ENCODE measurements around the gene PIK3C2G.
A peak's percentile ranks its signal among the peaks of the same experiment; 100 is the strongest.

The PIK3C2G gene

GRCh38 chr12:18320036-18320617 lies 58.8 kb downstream of the PIK3C2G start:
- Histone ChIP-seq H3K4me3 (ENCODE audit: low read length) (no peak overlapping the region), H2AK5ac (ENCODE audit: low read length) (no peak overlapping the region), H2BK5ac (ENCODE audit: low read length) (no peak overlapping the region), H3K56ac (ENCODE audit: low read length) (peak overlapping the region; percentile 34), H3K27ac (ENCODE audit: low read depth, low read length) (no peak overlapping the region), H3K36me3 (ENCODE audit: control insufficient read depth, insufficient read depth, low read length) (no peaks in the 10 kb centered on the region), H3K4me1 (ENCODE audit: control insufficient read depth, low read depth, low read length) (peaks cover 3% of the 10 kb centered on the region), H3K23ac (ENCODE audit: low read length) (no peak overlapping the region), H3K18ac (ENCODE audit: low read length) (no peak overlapping the region), H4K5ac (ENCODE audit: low read length) (no peak overlapping the region), H3K79me2 (ENCODE audit: control insufficient read depth, insufficient read depth, low read length) (no peaks in the 10 kb centered on the region), H2BK120ac (ENCODE audit: low read depth, low read length) (no peak overlapping the region), H2BK15ac (replicated peaks; ENCODE audit: low read depth) (no peak overlapping the region), H3K9ac (ENCODE audit: low read length) (no peak overlapping the region), H3K4me2 (ENCODE audit: low read length) (no peak overlapping the region), H3K27me3 (ENCODE audit: insufficient read depth, low read length, poor library complexity) (no peaks in the 10 kb centered on the region), H3K4ac (ENCODE audit: low read depth, low read length) (no peak overlapping the region), H4K8ac (ENCODE audit: low read depth, low read length) (no peak overlapping the region), H3K79me1 (ENCODE audit: low read length) (no peaks in the 10 kb centered on the region)
- peak; percentile 94 for DNase-seq
- WGBS (ENCODE audit: extremely low coverage, insufficient coverage, low lambda C conversion rate), result no CpG with 5 or more reads among the region's 6 CpGs

- H3K4me3 ChIP-seq (ENCODE audit: low read length), result no peak overlapping the region
- WGBS (ENCODE audit: extremely low coverage, insufficient coverage, low lambda C conversion rate), result no CpG with 5 or more reads among the region's 2 CpGs
- no peak overlapping the region for H3K4ac ChIP-seq (ENCODE audit: low read depth, low read length)
- H3K27me3 ChIP-seq (ENCODE audit: insufficient read depth, low read length, poor library complexity), result no peaks in the 10 kb centered on the region
- H2BK15ac ChIP-seq (replicated peaks; ENCODE audit: low read depth), result no peak overlapping the region
- no peak overlapping the region for H3K56ac ChIP-seq (ENCODE audit: low read length)
- no peak overlapping the region for H3K4me2 ChIP-seq (ENCODE audit: low read length)
- H3K18ac ChIP-seq (ENCODE audit: low read length), result no peak overlapping the region
- no peak overlapping the region for H4K8ac ChIP-seq (ENCODE audit: low read depth, low read length)
- H4K5ac ChIP-seq (ENCODE audit: low read length), result no peak overlapping the region
- H3K27ac ChIP-seq (ENCODE audit: low read depth, low read length), result no peak overlapping the region
- H3K9ac ChIP-seq (ENCODE audit: low read length), result no peak overlapping the region
- peaks cover 3% of the 10 kb centered on the region for H3K4me1 ChIP-seq (ENCODE audit: control insufficient read depth, low read depth, low read length)
- no peaks in the 10 kb centered on the region for H3K79me2 ChIP-seq (ENCODE audit: control insufficient read depth, insufficient read depth, low read length)
- no peak for DNase-seq
- no peak overlapping the region for H2BK120ac ChIP-seq (ENCODE audit: low read depth, low read length)
- H3K36me3 ChIP-seq (ENCODE audit: control insufficient read depth, insufficient read depth, low read length), result no peaks in the 10 kb centered on the region
- no peaks in the 10 kb centered on the region for H3K79me1 ChIP-seq (ENCODE audit: low read length)
- H2BK5ac ChIP-seq (ENCODE audit: low read length), result no peak overlapping the region
- H3K23ac ChIP-seq (ENCODE audit: low read length), result no peak overlapping the region
- no peak overlapping the region for H2AK5ac ChIP-seq (ENCODE audit: low read length)
Measured at GRCh38 chr12:18320976-18321375, 59.7 kb downstream of the PIK3C2G start.

GRCh38 chr12:18323159-18323558 lies 61.8 kb downstream of the PIK3C2G start:
- Histone ChIP-seq H4K8ac (ENCODE audit: low read depth, low read length) (no peak overlapping the region), H3K18ac (ENCODE audit: low read length) (no peak overlapping the region), H3K27me3 (ENCODE audit: insufficient read depth, low read length, poor library complexity) (no peaks in the 10 kb centered on the region), H3K4me1 (ENCODE audit: control insufficient read depth, low read depth, low read length) (peaks cover 3% of the 10 kb centered on the region), H3K4ac (ENCODE audit: low read depth, low read length) (no peak overlapping the region), H3K36me3 (ENCODE audit: control insufficient read depth, insufficient read depth, low read length) (no peaks in the 10 kb centered on the region), H3K23ac (ENCODE audit: low read length) (no peak overlapping the region), H3K56ac (ENCODE audit: low read length) (no peak overlapping the region), H3K9ac (ENCODE audit: low read length) (no peak overlapping the region), H3K79me1 (ENCODE audit: low read length) (no peaks in the 10 kb centered on the region), H3K4me3 (ENCODE audit: low read length) (no peak overlapping the region), H3K27ac (ENCODE audit: low read depth, low read length) (no peak overlapping the region), H3K4me2 (ENCODE audit: low read length) (no peak overlapping the region), H2BK15ac (replicated peaks; ENCODE audit: low read depth) (no peak overlapping the region), H2AK5ac (ENCODE audit: low read length) (no peak overlapping the region), H3K79me2 (ENCODE audit: control insufficient read depth, insufficient read depth, low read length) (no peaks in the 10 kb centered on the region), H2BK5ac (ENCODE audit: low read length) (no peak overlapping the region), H2BK120ac (ENCODE audit: low read depth, low read length) (no peak overlapping the region), H4K5ac (ENCODE audit: low read length) (no peak overlapping the region)
- DNase-seq, result no peak

- no peak overlapping the region for H2AK5ac ChIP-seq (ENCODE audit: low read length)
- DNase-seq, result no peak
- no peak overlapping the region for H3K4me2 ChIP-seq (ENCODE audit: low read length)
- no peak overlapping the region for H3K9ac ChIP-seq (ENCODE audit: low read length)
- no peaks in the 10 kb centered on the region for H3K36me3 ChIP-seq (ENCODE audit: control insufficient read depth, insufficient read depth, low read length)
- no peak overlapping the region for H3K23ac ChIP-seq (ENCODE audit: low read length)
- no peaks in the 10 kb centered on the region for H3K27me3 ChIP-seq (ENCODE audit: insufficient read depth, low read length, poor library complexity)
- no peaks in the 10 kb centered on the region for H3K4me1 ChIP-seq (ENCODE audit: control insufficient read depth, low read depth, low read length)
- no peak overlapping the region for H3K27ac ChIP-seq (ENCODE audit: low read depth, low read length)
- no peaks in the 10 kb centered on the region for H3K79me2 ChIP-seq (ENCODE audit: control insufficient read depth, insufficient read depth, low read length)
- no peak overlapping the region for H3K4me3 ChIP-seq (ENCODE audit: low read length)
- no peak overlapping the region for H2BK5ac ChIP-seq (ENCODE audit: low read length)
- no peak overlapping the region for H4K5ac ChIP-seq (ENCODE audit: low read length)
- no peak overlapping the region for H4K8ac ChIP-seq (ENCODE audit: low read depth, low read length)
- no peak overlapping the region for H2BK15ac ChIP-seq (replicated peaks; ENCODE audit: low read depth)
- no peaks in the 10 kb centered on the region for H3K79me1 ChIP-seq (ENCODE audit: low read length)
- H3K56ac ChIP-seq (ENCODE audit: low read length), result no peak overlapping the region
- H3K18ac ChIP-seq (ENCODE audit: low read length), result no peak overlapping the region
- WGBS (ENCODE audit: extremely low coverage, insufficient coverage, low lambda C conversion rate), result no CpG with 5 or more reads among the region's 2 CpGs
- H2BK120ac ChIP-seq (ENCODE audit: low read depth, low read length), result no peak overlapping the region
- H3K4ac ChIP-seq (ENCODE audit: low read depth, low read length), result no peak overlapping the region
Measured at GRCh38 chr12:18327036-18327435, 65.7 kb downstream of the PIK3C2G start.

GRCh38 chr12:18332173-18332572 lies 70.9 kb downstream of the PIK3C2G start:
- H3K56ac ChIP-seq (ENCODE audit: low read length), result no peak overlapping the region
- H3K27me3 ChIP-seq (ENCODE audit: insufficient read depth, low read length, poor library complexity), result no peaks in the 10 kb centered on the region
- H3K36me3 ChIP-seq (ENCODE audit: control insufficient read depth, insufficient read depth, low read length), result no peaks in the 10 kb centered on the region
- no CpG with 5 or more reads among the region's 4 CpGs for WGBS (ENCODE audit: extremely low coverage, insufficient coverage, low lambda C conversion rate)
- no peaks in the 10 kb centered on the region for H3K4me1 ChIP-seq (ENCODE audit: control insufficient read depth, low read depth, low read length)
- DNase-seq, result no peak
- H2BK120ac ChIP-seq (ENCODE audit: low read depth, low read length), result no peak overlapping the region
- no peak overlapping the region for H3K18ac ChIP-seq (ENCODE audit: low read length)
- no peaks in the 10 kb centered on the region for H3K79me1 ChIP-seq (ENCODE audit: low read length)
- no peak overlapping the region for H4K5ac ChIP-seq (ENCODE audit: low read length)
- no peak overlapping the region for H2AK5ac ChIP-seq (ENCODE audit: low read length)
- no peak overlapping the region for H3K23ac ChIP-seq (ENCODE audit: low read length)
- H3K9ac ChIP-seq (ENCODE audit: low read length), result no peak overlapping the region
- no peaks in the 10 kb centered on the region for H3K79me2 ChIP-seq (ENCODE audit: control insufficient read depth, insufficient read depth, low read length)
- H3K27ac ChIP-seq (ENCODE audit: low read depth, low read length), result no peak overlapping the region
- H3K4me3 ChIP-seq (ENCODE audit: low read length), result no peak overlapping the region
- no peak overlapping the region for H3K4me2 ChIP-seq (ENCODE audit: low read length)
- H3K4ac ChIP-seq (ENCODE audit: low read depth, low read length), result no peak overlapping the region
- H2BK15ac ChIP-seq (replicated peaks; ENCODE audit: low read depth), result no peak overlapping the region
- no peak overlapping the region for H4K8ac ChIP-seq (ENCODE audit: low read depth, low read length)
- H2BK5ac ChIP-seq (ENCODE audit: low read length), result no peak overlapping the region

GRCh38 chr12:18339633-18340032 lies 78.3 kb downstream of the PIK3C2G start:
- H3K36me3 ChIP-seq (ENCODE audit: control insufficient read depth, insufficient read depth, low read length), result no peaks in the 10 kb centered on the region
- H3K4me1 ChIP-seq (ENCODE audit: control insufficient read depth, low read depth, low read length), result no peaks in the 10 kb centered on the region
- H3K4ac ChIP-seq (ENCODE audit: low read depth, low read length), result no peak overlapping the region
- no peak overlapping the region for H4K5ac ChIP-seq (ENCODE audit: low read length)
- H3K4me2 ChIP-seq (ENCODE audit: low read length), result no peak overlapping the region
- H3K9ac ChIP-seq (ENCODE audit: low read length), result no peak overlapping the region
- 100% methylated on average over 1 of the region's 1 CpG for WGBS (ENCODE audit: extremely low coverage, insufficient coverage, low lambda C conversion rate)
- no peak overlapping the region for H2AK5ac ChIP-seq (ENCODE audit: low read length)
- H3K23ac ChIP-seq (ENCODE audit: low read length), result no peak overlapping the region
- H3K27me3 ChIP-seq (ENCODE audit: insufficient read depth, low read length, poor library complexity), result no peaks in the 10 kb centered on the region
- no peak overlapping the region for H2BK5ac ChIP-seq (ENCODE audit: low read length)
- no peak overlapping the region for H2BK15ac ChIP-seq (replicated peaks; ENCODE audit: low read depth)
- H3K79me2 ChIP-seq (ENCODE audit: control insufficient read depth, insufficient read depth, low read length), result no peaks in the 10 kb centered on the region
- no peak overlapping the region for H3K18ac ChIP-seq (ENCODE audit: low read length)
- no peak overlapping the region for H4K8ac ChIP-seq (ENCODE audit: low read depth, low read length)
- H3K56ac ChIP-seq (ENCODE audit: low read length), result no peak overlapping the region
- H3K79me1 ChIP-seq (ENCODE audit: low read length), result no peaks in the 10 kb centered on the region
- H2BK120ac ChIP-seq (ENCODE audit: low read depth, low read length), result no peak overlapping the region
- no peak for DNase-seq
- no peak overlapping the region for H3K27ac ChIP-seq (ENCODE audit: low read depth, low read length)
- no peak overlapping the region for H3K4me3 ChIP-seq (ENCODE audit: low read length)
